Esophagus squamous epithelium (tissue), 4 donors: ENCODE results near the gene LAG3.
A peak's percentile ranks its signal among the peaks of the same experiment; 100 is the strongest.

ENCODE experiments used
- CTCF ChIP-seq, 6 experiments: fragments of 450-650 bp in 4 of 6; fragments of 200-600 bp in 2 of 6; sonication (generic) in 2 of 6; IDR thresholded peaks; one replicate each; pipeline ENCODE4 v1.5.1; 2016 to 2019; ENCODE audit warnings: antibody characterized with exemption in 6 of 6, mild to moderate bottlenecking in 4 of 6, moderate library complexity in 4 of 6
- POLR2A ChIP-seq, 4 donors: fragments of 450-650 bp; IDR thresholded peaks; one replicate each; pipeline ENCODE4 v1.6.1; 2017; ENCODE audit warnings: antibody characterized with exemption in 4 of 4, mild to moderate bottlenecking in 4 of 4, moderate library complexity in 3 of 4

- TF ChIP-seq CTCF (IDR thresholded peaks at IDR 0.05) (peak; percentile 49 to 85 (median 78)), POLR2A (IDR thresholded peaks at IDR 0.05) (no peak)
Observed at GRCh38 chr12:6735448-6736191, 36.7 kb upstream of the LAG3 start.
